A673 (cell line): ENCODE measurements around the gene SLC4A1. TPM values are rescaled to one million over a fixed set of nuclear protein-coding genes. Genes with fewer than 3 reads are reported as not detected.

ENCODE experiments used
- BruUV-seq: library from RNA; stranded (reverse); fragments of 400-500 nt; replicated peaks from 2 replicates; lab custom pipeline; 2021; lab: Mats Ljungman, UMichigan
- CTCF ChIA-PET: fragments of 300-600 bp; sonication (Branson Sonifier 250); formaldehyde crosslinking; loops from one replicate; lab custom pipeline; 2022; ENCODE audit warnings: antibody characterized with exemption; lab: Charles Lee
- POLR2A ChIA-PET: fragments of 300-600 bp; sonication (Branson Sonifier 250); formaldehyde crosslinking; loops from one replicate; lab custom pipeline; 2022; ENCODE audit warnings: antibody characterized with exemption; ENCODE audit not compliant: low non-redundant PET; lab: Charles Lee
- DNase-seq: peaks from one replicate; pipeline ENCODE4 v3.0.0-alpha.2; 2015; ENCODE audit warnings: low spot score
- H3K27ac ChIP-seq: fragments of 200-600 bp; sonication (generic); 2 replicates; pipeline ENCODE4 v1.5.1; 2016; ENCODE audit warnings: mixed run types, low read depth, mild to moderate bottlenecking, mixed read lengths, antibody characterized with exemption, low read length; ENCODE audit not compliant: poor library complexity, severe bottlenecking
- H3K27me3 ChIP-seq: fragments of 200-600 bp; sonication (generic); replicated peaks from 2 replicates; pipeline ENCODE4 v1.6.1; 2017; ENCODE audit warnings: mixed run types, low read depth, mild to moderate bottlenecking, mixed read lengths, antibody characterized with exemption, low read length; ENCODE audit not compliant: insufficient read depth, poor library complexity
- H3K36me3 ChIP-seq: fragments of 200-600 bp; sonication (generic); 2 replicates; pipeline ENCODE4 v1.6.1; 2016; ENCODE audit warnings: mixed run types, mild to moderate bottlenecking, mixed read lengths, antibody characterized with exemption, low read length; ENCODE audit not compliant: insufficient read depth, poor library complexity, severe bottlenecking
- H3K4me1 ChIP-seq: fragments of 200-600 bp; sonication (generic); 2 replicates; pipeline ENCODE4 v1.6.1; 2017; ENCODE audit warnings: mixed run types, mild to moderate bottlenecking, mixed read lengths, antibody characterized with exemption, low read length; ENCODE audit not compliant: insufficient read depth, poor library complexity, severe bottlenecking
- H3K4me3 ChIP-seq: fragments of 200-600 bp; sonication (generic); 2 replicates; pipeline ENCODE4 v1.5.1; 2016; ENCODE audit warnings: low read depth, mixed run types, mild to moderate bottlenecking, mixed read lengths, low read length; ENCODE audit not compliant: poor library complexity, severe bottlenecking
- H3K9me3 ChIP-seq: fragments of 200-600 bp; sonication (generic); 2 replicates; pipeline ENCODE4 v1.6.1; 2016; ENCODE audit warnings: mixed run types, low read depth, mild to moderate bottlenecking, mixed read lengths, antibody characterized with exemption, low read length; ENCODE audit not compliant: poor library complexity, severe bottlenecking
- EZH2 ChIP-seq: fragments of 200-600 bp; sonication (generic); IDR thresholded peaks from 2 replicates; pipeline ENCODE4 v1.6.1; 2017; ENCODE audit warnings: borderline replicate concordance, low read depth, mild to moderate bottlenecking, mixed read lengths, antibody characterized with exemption, low read length; ENCODE audit not compliant: poor library complexity, severe bottlenecking
- intact Hi-C: fragments of 100-400 bp; cut with micrococcal nuclease; formaldehyde crosslinking; loops from one replicate; pipeline ENCODE4 v1.10.0; 2022; ENCODE audit not compliant: unreplicated experiment
- total RNA-seq: library from RNA; stranded (reverse); gene quantifications from 2 replicates; pipeline ENCODE4 v1.2.3, GENCODE V29; 2021
- TF ChIP-seq, protein P1 (sequence below): fragments of 300-800, 200-600 bp; sonication (generic); conservative IDR thresholded peaks from 2 replicates; pipeline ENCODE4 v1.5.1; 2017; ENCODE audit warnings: low read depth, mild to moderate bottlenecking, antibody characterized with exemption, low read length, moderate library complexity, mixed read lengths

SLC4A1 gene
- total RNA-seq, 1 experiment from 2014 or later, result not detected

DNA sequence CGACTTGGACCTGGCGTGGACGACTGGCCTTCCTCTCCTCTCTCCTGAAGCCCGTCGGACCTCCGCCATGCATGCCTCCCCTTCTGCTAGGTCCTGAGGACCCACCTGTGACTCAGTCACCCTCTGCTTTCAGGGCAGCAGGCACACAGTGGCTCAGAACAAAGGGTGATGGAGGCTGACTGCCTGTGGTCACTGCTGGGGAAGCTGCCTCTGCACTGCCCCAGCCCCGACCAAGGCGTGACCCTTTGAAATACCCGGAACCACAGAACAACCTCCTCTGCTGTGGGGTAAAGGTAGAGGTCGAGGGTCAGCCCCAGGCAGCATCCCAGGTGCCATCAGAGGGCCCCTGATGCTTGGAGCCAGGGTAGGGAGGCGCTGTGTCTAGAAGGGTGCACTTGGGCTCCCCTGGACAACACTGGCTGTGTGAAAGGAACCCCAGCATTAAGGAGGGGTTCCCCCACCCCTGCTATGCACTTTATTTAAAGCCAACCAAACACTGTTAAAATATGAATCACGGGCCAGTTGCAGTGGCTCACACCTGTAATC lies 12.5 kb upstream of the SLC4A1 start:
- Histone ChIP-seq H3K27me3 (no peaks in the 10 kb centered on the region), H3K4me3 (no peak overlapping the region), H3K27ac (no peak overlapping the region), H3K4me1 (no peaks in the 10 kb centered on the region), H3K36me3 (no peaks in the 10 kb centered on the region), H3K9me3 (no peaks in the 10 kb centered on the region)
- POLR2A ChIA-PET, result no interaction called here
- no peak for TF ChIP-seq EZH2
- TF ChIP-seq, protein P1, sequence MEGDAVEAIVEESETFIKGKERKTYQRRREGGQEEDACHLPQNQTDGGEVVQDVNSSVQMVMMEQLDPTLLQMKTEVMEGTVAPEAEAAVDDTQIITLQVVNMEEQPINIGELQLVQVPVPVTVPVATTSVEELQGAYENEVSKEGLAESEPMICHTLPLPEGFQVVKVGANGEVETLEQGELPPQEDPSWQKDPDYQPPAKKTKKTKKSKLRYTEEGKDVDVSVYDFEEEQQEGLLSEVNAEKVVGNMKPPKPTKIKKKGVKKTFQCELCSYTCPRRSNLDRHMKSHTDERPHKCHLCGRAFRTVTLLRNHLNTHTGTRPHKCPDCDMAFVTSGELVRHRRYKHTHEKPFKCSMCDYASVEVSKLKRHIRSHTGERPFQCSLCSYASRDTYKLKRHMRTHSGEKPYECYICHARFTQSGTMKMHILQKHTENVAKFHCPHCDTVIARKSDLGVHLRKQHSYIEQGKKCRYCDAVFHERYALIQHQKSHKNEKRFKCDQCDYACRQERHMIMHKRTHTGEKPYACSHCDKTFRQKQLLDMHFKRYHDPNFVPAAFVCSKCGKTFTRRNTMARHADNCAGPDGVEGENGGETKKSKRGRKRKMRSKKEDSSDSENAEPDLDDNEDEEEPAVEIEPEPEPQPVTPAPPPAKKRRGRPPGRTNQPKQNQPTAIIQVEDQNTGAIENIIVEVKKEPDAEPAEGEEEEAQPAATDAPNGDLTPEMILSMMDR, result no peak
- BruUV-seq, result no TSS peak
- CTCF ChIA-PET, result no interaction called here
- intact Hi-C loops, result no loop called here
- DNase-seq, result no peak

DNA sequence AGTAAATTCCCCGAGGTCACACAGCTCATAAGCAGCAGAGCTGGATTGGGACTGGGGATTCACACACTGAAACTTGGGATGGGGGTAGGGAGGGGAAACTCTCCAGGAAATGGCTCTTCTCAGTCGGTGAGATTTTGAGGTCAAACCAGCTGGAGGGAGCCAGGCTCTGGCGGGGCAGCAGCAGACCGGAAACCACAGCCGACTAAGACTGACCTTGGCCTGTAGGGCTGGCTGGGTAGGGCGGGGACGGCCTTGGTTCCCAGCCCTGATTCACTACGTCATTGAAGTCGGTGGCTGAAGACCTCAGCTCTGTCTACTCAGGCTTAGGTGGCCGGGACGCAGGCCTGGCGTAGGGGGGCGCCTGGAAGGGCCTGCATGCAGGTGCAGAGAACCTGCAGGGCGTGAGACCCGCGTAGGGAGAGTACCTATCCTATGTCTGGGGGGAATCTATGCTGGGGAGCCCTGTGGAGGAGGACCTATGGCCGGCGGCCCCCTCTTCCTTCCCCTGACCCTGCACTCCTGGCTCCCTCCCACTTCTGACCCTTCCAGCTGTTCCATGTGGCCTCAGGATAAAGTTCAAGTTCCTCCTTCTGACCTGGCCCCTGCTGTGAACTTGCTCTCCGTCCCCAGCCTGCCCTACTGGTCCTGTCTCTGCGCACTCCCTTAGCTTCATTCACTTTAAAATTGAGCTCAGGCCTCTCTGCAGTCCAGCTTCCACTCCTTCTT lies 11.9 kb upstream of the SLC4A1 start:
- no peak for DNase-seq
- Histone ChIP-seq H3K27ac (no peak overlapping the region), H3K9me3 (no peaks in the 10 kb centered on the region), H3K36me3 (no peaks in the 10 kb centered on the region), H3K27me3 (no peaks in the 10 kb centered on the region), H3K4me3 (no peak overlapping the region), H3K4me1 (no peaks in the 10 kb centered on the region)
- no TSS peak for BruUV-seq
- CTCF ChIA-PET, result no interaction called here
- intact Hi-C loops, result no loop called here
- POLR2A ChIA-PET, result no interaction called here
- TF ChIP-seq EZH2, result no peak
- TF ChIP-seq, protein P1, result no peak

DNA sequence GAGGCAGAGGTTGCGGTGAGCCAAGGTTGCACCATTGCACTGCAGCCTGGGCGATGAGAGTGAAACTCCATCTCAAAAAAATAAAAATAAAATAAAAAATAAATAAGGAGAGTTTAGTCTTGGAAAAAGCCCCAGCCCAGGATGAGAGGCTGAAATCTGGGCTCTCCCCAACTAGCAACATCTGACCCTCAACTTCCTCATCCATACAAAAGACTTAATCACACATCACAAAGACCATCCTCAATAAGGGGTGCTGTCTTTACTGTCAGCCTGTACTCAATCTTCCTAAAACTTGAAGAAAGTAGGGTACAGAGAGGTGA lies 11.4 kb upstream of the SLC4A1 start:
- TF ChIP-seq, protein P1, result no peak
- TF ChIP-seq EZH2, result no peak
- DNase-seq, result no peak
- no TSS peak for BruUV-seq
- no peak overlapping the region for H3K4me3 ChIP-seq
- H3K4me1 ChIP-seq, result no peaks in the 10 kb centered on the region
- intact Hi-C loops, result no loop called here
- H3K36me3 ChIP-seq, result no peaks in the 10 kb centered on the region
- POLR2A ChIA-PET, result no interaction called here
- no peaks in the 10 kb centered on the region for H3K27me3 ChIP-seq
- no peak overlapping the region for H3K27ac ChIP-seq
- no peaks in the 10 kb centered on the region for H3K9me3 ChIP-seq
- CTCF ChIA-PET, result no interaction called here
